ENCODE results near the gene RIPOR2.
"Not testable (repeated sequence)": the region's sequence is repeated elsewhere in the genome, so short reads cannot be mapped to it uniquely, and the experiment has no call there.

- TF ChIP-seq CTCF (IDR thresholded peaks at IDR 0.05; ENCODE audit: low read depth, low read length); EZH2phosphoT487 (IDR thresholded peaks at IDR 0.05; ENCODE audit: low read depth): not testable (repeated sequence)
These were observed 12.5 kb upstream of the RIPOR2 start for GRCh38 chr6:24948261-24948660.

Data from OCI-LY3 (cell line).